Type B pancreatic cell (in vitro differentiated cells): Measurements from ENCODE around the gene GPSM3. TPM values are rescaled to one million over a fixed set of nuclear protein-coding genes. Genes with fewer than 3 reads are reported as not detected.
"Not testable (repeated sequence)": the region's sequence is repeated elsewhere in the genome, so short reads cannot be mapped to it uniquely, and the experiment has no call there.

ENCODE experiments used
- DNase-seq: peaks from one replicate; pipeline ENCODE4 v3.0.0; 2021; ENCODE audit warnings: mixed read lengths; ENCODE audit not compliant: unreplicated experiment; ENCODE audit errors: extremely low spot score
- H3K27ac Mint-ChIP-seq: 2 replicates; pipeline ENCODE4 v1.8.0; 2021; ENCODE audit warnings: mild to moderate bottlenecking, mixed read lengths
- H3K27me3 Mint-ChIP-seq: 2 replicates; pipeline ENCODE4 v1.8.0; 2021; ENCODE audit warnings: mixed read lengths
- H3K36me3 Mint-ChIP-seq: 2 replicates; pipeline ENCODE4 v1.8.0; 2021; ENCODE audit warnings: mixed read lengths
- H3K4me1 Mint-ChIP-seq: one replicate; pipeline ENCODE4 v1.8.0; 2021; ENCODE audit warnings: mixed read lengths; ENCODE audit not compliant: unreplicated experiment
- H3K4me3 Mint-ChIP-seq: 2 replicates; pipeline ENCODE4 v1.8.0; 2021; ENCODE audit warnings: mild to moderate bottlenecking, mixed read lengths
- H3K9me3 Mint-ChIP-seq: 2 replicates; pipeline ENCODE4 v1.8.0; 2021; ENCODE audit warnings: mixed read lengths
- CTCF ChIP-seq: fragments of 200-600 bp; sonication (generic); conservative IDR thresholded peaks from 2 replicates; pipeline ENCODE4 v1.5.0; 2021; ENCODE audit warnings: antibody characterized with exemption, mild to moderate bottlenecking
- total RNA-seq: library from RNA; stranded (reverse); gene quantifications from 2 replicates; pipeline ENCODE4 v1.2.1, GENCODE V29; 2021; ENCODE audit warnings: low replicate concordance

Gene GPSM3
- total RNA-seq, 1 donor from 2014 or later: 3.3 TPM

DNA sequence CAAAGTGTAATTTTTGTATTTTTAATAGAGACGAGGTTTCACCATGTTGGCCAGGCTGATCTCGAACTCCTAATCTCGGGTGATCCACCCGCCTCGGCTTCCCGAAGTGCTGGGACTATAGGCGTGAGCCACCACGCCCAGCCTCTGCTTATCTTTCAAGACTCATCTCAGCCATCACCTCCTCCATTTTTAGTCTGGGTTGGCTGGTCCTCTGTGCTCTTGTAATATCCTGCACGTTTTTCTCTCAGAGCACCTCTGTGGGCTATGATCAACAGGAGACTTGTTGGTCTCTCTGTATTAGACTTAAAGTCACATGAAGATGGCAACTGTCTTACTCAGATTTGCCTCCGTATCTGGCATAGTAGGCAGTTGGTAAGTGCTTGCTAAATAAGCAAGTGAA, 23.8 kb upstream of the GPSM3 start:
- H3K27me3 Mint-ChIP-seq: peaks cover 29% of the 10 kb centered on the region
- no peak overlapping the region for H3K4me3 Mint-ChIP-seq
- TF ChIP-seq CTCF: no peak
- H3K27ac Mint-ChIP-seq: no peak overlapping the region
- no peaks in the 10 kb centered on the region for H3K36me3 Mint-ChIP-seq
- H3K4me1 Mint-ChIP-seq: no peaks in the 10 kb centered on the region
- no peaks in the 10 kb centered on the region for H3K9me3 Mint-ChIP-seq
- no peak for DNase-seq

DNA sequence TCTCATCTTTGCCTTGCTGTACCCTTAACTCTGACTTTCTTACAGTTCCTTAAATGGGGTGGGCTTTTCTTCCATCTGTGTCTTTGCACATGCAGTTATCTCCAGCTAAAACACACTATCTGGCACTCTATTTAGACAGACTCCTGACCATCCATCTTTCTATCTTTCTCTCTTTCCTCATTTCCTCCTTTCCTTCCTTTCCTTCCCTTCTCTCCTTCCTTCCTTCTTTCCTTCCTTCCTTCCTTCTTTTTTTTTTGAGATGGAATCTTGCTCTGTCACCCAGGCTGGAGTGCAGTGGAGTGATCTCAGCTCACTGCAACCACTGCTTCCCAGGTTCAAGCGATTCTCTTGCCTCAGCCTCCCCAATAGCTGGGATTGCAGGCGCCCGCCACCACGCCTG, 23.2 kb upstream of the GPSM3 start:
- TF ChIP-seq CTCF: no peak
- Mint-ChIP-seq H3K27me3 (peaks cover 29% of the 10 kb centered on the region), H3K36me3 (no peaks in the 10 kb centered on the region), H3K4me3 (no peak overlapping the region), H3K27ac (no peak overlapping the region), H3K4me1 (no peaks in the 10 kb centered on the region), H3K9me3 (no peaks in the 10 kb centered on the region)
- DNase-seq: no peak

DNA sequence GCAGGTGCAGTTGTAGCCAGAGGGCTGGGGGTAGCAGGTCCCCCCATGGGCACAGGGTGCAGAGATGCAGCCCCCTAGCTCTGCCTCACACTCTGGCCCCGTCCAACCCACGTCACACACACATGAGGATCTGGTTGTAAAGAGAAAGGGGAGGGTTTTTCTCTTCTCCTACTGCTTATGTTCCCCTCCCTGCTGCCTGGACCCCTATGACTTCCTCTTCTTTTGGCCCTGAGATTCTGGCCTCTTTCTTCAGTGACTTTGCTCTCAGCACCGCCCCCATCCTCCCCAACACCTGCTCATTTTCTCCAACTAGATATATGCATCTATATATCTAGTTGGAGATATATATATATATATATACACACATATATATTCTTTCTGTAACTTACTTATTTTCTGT, 21.7 kb upstream of the GPSM3 start:
- Mint-ChIP-seq H3K4me1 (no peaks in the 10 kb centered on the region), H3K27ac (no peak overlapping the region), H3K9me3 (no peaks in the 10 kb centered on the region), H3K27me3 (peaks cover 23% of the 10 kb centered on the region), H3K36me3 (no peaks in the 10 kb centered on the region), H3K4me3 (no peak overlapping the region)
- DNase-seq: no peak
- TF ChIP-seq CTCF: no peak

- no peak for TF ChIP-seq CTCF
- no peaks in the 10 kb centered on the region for H3K9me3 Mint-ChIP-seq
- no peak for DNase-seq
- H3K36me3 Mint-ChIP-seq: no peaks in the 10 kb centered on the region
- no peak overlapping the region for H3K27ac Mint-ChIP-seq
- H3K4me3 Mint-ChIP-seq: no peak overlapping the region
- peaks cover 21% of the 10 kb centered on the region for H3K27me3 Mint-ChIP-seq
- H3K4me1 Mint-ChIP-seq: no peaks in the 10 kb centered on the region
Measured at GRCh38 chr6:32213649-32214048, 21.2 kb upstream of the GPSM3 start.

GRCh38 chr6:32212076-32212760, 19.8 kb upstream of the GPSM3 start:
- no peak for DNase-seq

GRCh38 chr6:32211432-32211831, 19.0 kb upstream of the GPSM3 start:
- H3K4me3 Mint-ChIP-seq, H3K27ac Mint-ChIP-seq, H3K36me3 Mint-ChIP-seq, H3K4me1 Mint-ChIP-seq, DNase-seq, H3K9me3 Mint-ChIP-seq: not testable (repeated sequence)
- peaks cover 16% of the 10 kb centered on the region for H3K27me3 Mint-ChIP-seq

More at GRCh38 chr6:32212076-32212760, 19.8 kb upstream of the GPSM3 start:
- Mint-ChIP-seq H3K27ac (no peak overlapping the region), H3K4me3 (no peak overlapping the region), H3K9me3 (no peaks in the 10 kb centered on the region), H3K4me1 (no peaks in the 10 kb centered on the region), H3K36me3 (no peaks in the 10 kb centered on the region), H3K27me3 (peaks cover 16% of the 10 kb centered on the region)
- TF ChIP-seq CTCF: no peak
